ENCODE measurements around the gene ZNF821.
"Not testable (repeated sequence)": the region's sequence is repeated elsewhere in the genome, so short reads cannot be mapped to it uniquely, and the experiment has no call there.

The ZNF821 gene

DNA sequence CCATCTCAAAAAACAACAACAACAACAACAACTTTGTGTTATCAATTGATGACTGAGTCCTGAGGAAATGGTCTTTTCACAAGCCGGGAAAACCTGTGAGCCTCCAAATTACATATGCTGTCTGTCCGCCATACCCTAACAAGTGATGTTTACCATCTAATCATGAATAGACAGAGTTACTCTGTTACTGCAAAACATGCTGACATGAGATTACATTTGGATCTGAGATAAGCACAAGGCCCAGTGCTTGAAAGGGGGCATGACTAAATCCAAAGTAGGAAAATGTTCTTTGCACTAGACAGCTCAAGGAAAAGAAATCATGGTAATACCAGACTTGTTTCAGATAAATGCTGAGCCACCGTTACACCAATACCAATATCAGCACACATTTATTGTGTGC, 46.8 kb downstream of the ZNF821 start:
- no peaks in the 10 kb centered on the region for H3K9me3 ChIP-seq (ENCODE audit: low read depth, low read length)
- no peak for TF ChIP-seq EZH2 (IDR thresholded peaks at IDR 0.05)
- TF ChIP-seq FOXP2 (optimal IDR thresholded peaks at IDR 0.05; ENCODE audit: control extremely low read depth, extremely low read length, insufficient read depth) = no peak
- no peak overlapping the region for H3K4me3 ChIP-seq
- H3K9ac ChIP-seq (ENCODE audit: insufficient read length) = no peak overlapping the region
- H3K27ac ChIP-seq = no peak overlapping the region
- DNase-seq (ENCODE audit: low read depth, low spot score) = no peak
- no peaks in the 10 kb centered on the region for H3K36me3 ChIP-seq (ENCODE audit: insufficient read depth, low read length)

DNA sequence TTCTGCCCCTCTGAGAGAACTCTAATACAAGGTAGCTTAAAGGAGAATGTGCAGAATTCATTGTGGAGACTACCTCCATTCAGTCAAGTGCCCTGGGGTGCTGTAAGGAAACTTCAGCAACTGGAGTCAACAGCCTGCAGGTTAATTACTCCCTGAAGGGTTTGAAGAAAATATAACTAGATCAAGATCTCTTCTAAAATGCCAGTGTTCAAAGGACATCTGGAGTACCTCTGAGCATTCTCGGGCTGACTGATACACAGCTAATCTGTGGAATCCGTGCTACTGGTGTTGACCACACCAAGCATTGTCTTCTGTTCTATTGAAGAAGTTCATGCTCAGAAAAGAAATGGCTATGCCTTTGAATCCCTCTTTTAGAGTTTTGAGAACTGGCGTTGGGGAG, 49.7 kb downstream of the ZNF821 start:
- no peak overlapping the region for H3K27ac ChIP-seq

GRCh38 chr16:71832112-71832511, 51.9 kb downstream of the ZNF821 start:
- not testable (repeated sequence) for H3K4me3 ChIP-seq

More for the DNA sequence above, 49.7 kb downstream of the ZNF821 start:
- TF ChIP-seq POLR2AphosphoS5 (IDR thresholded peaks at IDR 0.05; ENCODE audit: borderline replicate concordance, low read depth, low read length) = no peak
- TF ChIP-seq FOXP2 (optimal IDR thresholded peaks at IDR 0.05; ENCODE audit: control extremely low read depth, extremely low read length, insufficient read depth) = no peak
- no peak for TF ChIP-seq EZH2 (IDR thresholded peaks at IDR 0.05)
- no peak overlapping the region for H3K4me3 ChIP-seq
- no peak for DNase-seq (ENCODE audit: low read depth, low spot score)
- H3K9ac ChIP-seq (ENCODE audit: insufficient read length) = no peak overlapping the region
- no peaks in the 10 kb centered on the region for H3K9me3 ChIP-seq (ENCODE audit: low read depth, low read length)
- H3K36me3 ChIP-seq (ENCODE audit: insufficient read depth, low read length) = no peaks in the 10 kb centered on the region

DNA sequence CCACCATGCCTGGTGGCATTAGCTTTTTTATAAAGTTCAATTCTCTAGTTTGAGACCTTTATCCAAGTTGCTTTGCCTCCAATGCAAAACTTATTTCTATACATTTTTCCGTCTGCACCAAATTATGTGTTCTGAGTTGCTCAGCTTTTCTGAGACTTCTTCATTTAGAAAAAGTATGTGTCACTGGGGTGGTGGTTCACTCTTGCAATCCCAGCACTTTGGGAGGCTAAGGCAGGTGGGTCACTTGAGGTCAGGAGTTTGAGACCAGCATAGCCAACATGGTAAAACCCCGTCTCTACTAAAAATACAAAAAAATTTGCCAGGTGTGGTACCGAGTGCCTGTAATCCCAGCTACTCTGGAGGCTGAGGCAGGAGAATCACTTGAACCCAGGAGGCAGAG, 52.3 kb downstream of the ZNF821 start:
- not testable (repeated sequence) for H3K36me3 ChIP-seq (ENCODE audit: insufficient read depth, low read length); H3K9me3 ChIP-seq (ENCODE audit: low read depth, low read length); DNase-seq (ENCODE audit: low read depth, low spot score); H3K9ac ChIP-seq (ENCODE audit: insufficient read length); H3K27ac ChIP-seq; H3K4me3 ChIP-seq

More at GRCh38 chr16:71832112-71832511, 51.9 kb downstream of the ZNF821 start:
- H3K9me3 ChIP-seq (ENCODE audit: low read depth, low read length); H3K9ac ChIP-seq (ENCODE audit: insufficient read length); DNase-seq (ENCODE audit: low read depth, low spot score); H3K27ac ChIP-seq; H3K36me3 ChIP-seq (ENCODE audit: insufficient read depth, low read length): not testable (repeated sequence)

GRCh38 chr16:71830359-71830758, 53.6 kb downstream of the ZNF821 start:
- no peaks in the 10 kb centered on the region for H3K36me3 ChIP-seq (ENCODE audit: insufficient read depth, low read length)
- no peak for TF ChIP-seq POLR2AphosphoS5 (IDR thresholded peaks at IDR 0.05; ENCODE audit: borderline replicate concordance, low read depth, low read length)
- TF ChIP-seq FOXP2 (optimal IDR thresholded peaks at IDR 0.05; ENCODE audit: control extremely low read depth, extremely low read length, insufficient read depth) = no peak
- TF ChIP-seq EZH2 (IDR thresholded peaks at IDR 0.05) = no peak
- no peak overlapping the region for H3K4me3 ChIP-seq
- no peak overlapping the region for H3K9ac ChIP-seq (ENCODE audit: insufficient read length)
- no peaks in the 10 kb centered on the region for H3K9me3 ChIP-seq (ENCODE audit: low read depth, low read length)
- H3K27ac ChIP-seq = no peak overlapping the region
- DNase-seq (ENCODE audit: low read depth, low spot score) = no peak

GRCh38 chr16:71826533-71827017, 57.4 kb downstream of the ZNF821 start:
- no peak for TF ChIP-seq POLR2AphosphoS5 (IDR thresholded peaks at IDR 0.05; ENCODE audit: borderline replicate concordance, low read depth, low read length)
- TF ChIP-seq FOXP2 (optimal IDR thresholded peaks at IDR 0.05; ENCODE audit: control extremely low read depth, extremely low read length, insufficient read depth) = no peak
- TF ChIP-seq EZH2 (IDR thresholded peaks at IDR 0.05) = no peak
- Histone ChIP-seq H3K9me3 (ENCODE audit: low read depth, low read length) (no peaks in the 10 kb centered on the region), H3K4me3 (no peak overlapping the region), H3K9ac (ENCODE audit: insufficient read length) (no peak overlapping the region), H3K27ac (no peak overlapping the region), H3K36me3 (ENCODE audit: insufficient read depth, low read length) (no peaks in the 10 kb centered on the region)
- DNase-seq (ENCODE audit: low read depth, low spot score) = no peak

GRCh38 chr16:71817155-71817500, 66.9 kb downstream of the ZNF821 start:
- H3K36me3 ChIP-seq (ENCODE audit: insufficient read depth, low read length); H3K27ac ChIP-seq; H3K9me3 ChIP-seq (ENCODE audit: low read depth, low read length); DNase-seq (ENCODE audit: low read depth, low spot score); H3K9ac ChIP-seq (ENCODE audit: insufficient read length); H3K4me3 ChIP-seq: not testable (repeated sequence)

DNA sequence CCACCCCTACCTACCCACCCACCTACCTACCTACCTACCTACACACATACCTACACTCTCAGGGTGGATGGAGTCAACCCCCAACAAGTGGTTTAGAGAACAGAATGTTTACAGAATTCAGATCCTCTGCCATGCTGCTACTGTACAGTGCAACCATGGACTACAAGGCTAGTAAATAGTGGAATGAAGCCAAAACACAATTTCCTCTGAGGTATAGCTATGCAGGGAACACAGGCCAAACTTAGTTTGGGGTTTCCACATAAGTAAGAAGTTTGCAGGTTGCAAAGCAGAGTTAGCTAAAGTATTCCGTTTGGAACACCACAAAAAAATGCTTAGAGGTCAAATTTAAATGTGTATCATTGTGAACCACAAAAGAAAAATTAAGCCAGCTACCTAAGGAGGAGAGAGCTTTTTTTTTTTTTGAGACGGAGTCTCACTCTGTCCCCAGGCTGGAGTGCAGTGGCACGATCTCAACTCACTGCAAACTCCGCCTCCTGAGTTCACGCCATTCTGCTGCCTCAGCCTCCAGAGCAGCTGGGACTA, 72.7 kb downstream of the ZNF821 start:
- Histone ChIP-seq H3K36me3 (ENCODE audit: insufficient read depth, low read length) (no peaks in the 10 kb centered on the region), H3K27ac (no peak overlapping the region)
- DNase-seq (ENCODE audit: low read depth, low spot score) = no peak

DNA sequence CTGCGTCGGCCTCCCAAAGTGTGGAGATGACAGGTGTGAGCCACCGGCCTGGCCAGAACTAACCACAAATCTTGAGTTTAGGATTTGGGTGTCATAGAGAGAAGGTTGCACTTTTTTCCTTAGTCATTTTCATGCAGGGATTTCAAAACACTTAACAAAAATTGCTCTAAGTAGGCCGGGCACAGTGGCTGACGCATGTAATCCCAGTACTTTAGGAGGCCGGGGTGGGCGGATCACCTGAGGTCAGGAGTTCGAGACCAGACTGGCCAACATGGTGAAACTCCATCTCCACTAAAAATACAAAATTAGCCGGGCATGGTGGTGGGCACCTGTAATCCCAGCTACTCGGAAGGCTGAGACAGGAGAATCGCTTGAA, 73.8 kb downstream of the ZNF821 start:
- H3K4me3 ChIP-seq, H3K27ac ChIP-seq: not testable (repeated sequence)

More for the DNA sequence above, 72.7 kb downstream of the ZNF821 start:
- no peak overlapping the region for H3K4me3 ChIP-seq
- no peak overlapping the region for H3K9ac ChIP-seq (ENCODE audit: insufficient read length)
- TF ChIP-seq FOXP2 (optimal IDR thresholded peaks at IDR 0.05; ENCODE audit: control extremely low read depth, extremely low read length, insufficient read depth) (no peak), EZH2 (IDR thresholded peaks at IDR 0.05) (no peak), POLR2AphosphoS5 (IDR thresholded peaks at IDR 0.05; ENCODE audit: borderline replicate concordance, low read depth, low read length) (no peak)
- H3K9me3 ChIP-seq (ENCODE audit: low read depth, low read length) = no peaks in the 10 kb centered on the region

More for the DNA sequence above, 73.8 kb downstream of the ZNF821 start:
- H3K9me3 ChIP-seq (ENCODE audit: low read depth, low read length); H3K36me3 ChIP-seq (ENCODE audit: insufficient read depth, low read length); DNase-seq (ENCODE audit: low read depth, low spot score); H3K9ac ChIP-seq (ENCODE audit: insufficient read length): not testable (repeated sequence)

Measured in SK-N-MC (cell line).